IgD-negative memory B cell (primary cell): Measurements from ENCODE around the gene SDCCAG8. TPM values are rescaled to one million over a fixed set of nuclear protein-coding genes. Genes with fewer than 3 reads are reported as not detected.
A peak's percentile ranks its signal among the peaks of the same experiment; 100 is the strongest.

Source experiments
- H3K27ac Mint-ChIP-seq, 3 donors: one replicate each; pipeline ENCODE4 v1.8.0; 2020 to 2022; ENCODE audit warnings: mild to moderate bottlenecking in 3 of 3, mixed read lengths in 3 of 3, moderate library complexity in 1 of 3
- H3K27me3 Mint-ChIP-seq: one replicate; pipeline ENCODE4 v1.8.0; 2021; ENCODE audit warnings: mixed read lengths
- H3K36me3 Mint-ChIP-seq: one replicate; pipeline ENCODE4 v1.8.0; 2020; ENCODE audit warnings: mild to moderate bottlenecking, mixed read lengths
- H3K4me1 Mint-ChIP-seq, 3 donors: one replicate each; pipeline ENCODE4 v1.8.0; 2020 to 2022; ENCODE audit warnings: mixed read lengths in 3 of 3, mild to moderate bottlenecking in 1 of 3
- H3K4me3 Mint-ChIP-seq, 4 donors: one replicate each; pipeline ENCODE4 v1.8.0; 2020 to 2022; ENCODE audit warnings: mild to moderate bottlenecking in 4 of 4, mixed read lengths in 4 of 4, moderate library complexity in 3 of 4
- H3K9me3 Mint-ChIP-seq, 3 donors: one replicate each; pipeline ENCODE4 v1.8.0; 2020 to 2021; ENCODE audit warnings: mixed read lengths in 3 of 3, mild to moderate bottlenecking in 1 of 3
- polyA plus RNA-seq: library from polyadenylated mRNA; unstranded; fragments of 300-500 nt; fragmentation: Illumina TruSeq; gene quantifications from one replicate; pipeline ENCODE4 v1.2.3, GENCODE V29; 2021

SDCCAG8 gene
- polyA plus RNA-seq, 1 donor from 2014 or later, result 28.5 TPM

- Mint-ChIP-seq H3K36me3 (peaks cover 6% of the 10 kb centered on the region), H3K4me1 (peaks cover 7 to 14% (median 8%) of the 10 kb centered on the region in 3 donors), H3K27ac (peak overlapping the region in 1 of 3 donors; percentile 14), H3K9me3 (no peaks in the 10 kb centered on the region), H3K4me3 (no peak overlapping the region), H3K27me3 (no peaks in the 10 kb centered on the region)
These were observed 182.3 kb downstream of the SDCCAG8 start for GRCh38 chr1:243438146-243438545.

- H3K27ac Mint-ChIP-seq, result no peak overlapping the region
- H3K4me1 Mint-ChIP-seq, result peaks cover 9 to 17% (median 10%) of the 10 kb centered on the region in 3 donors
- no peak overlapping the region for H3K4me3 Mint-ChIP-seq
- no peaks in the 10 kb centered on the region for H3K27me3 Mint-ChIP-seq
- H3K36me3 Mint-ChIP-seq, result peaks cover 8% of the 10 kb centered on the region
- H3K9me3 Mint-ChIP-seq, result no peaks in the 10 kb centered on the region
These were observed 183.0 kb downstream of the SDCCAG8 start for GRCh38 chr1:243438815-243439214.

GRCh38 chr1:243440406-243440805 is 184.6 kb downstream of the SDCCAG8 start:
- Mint-ChIP-seq H3K9me3 (no peaks in the 10 kb centered on the region), H3K4me3 (no peak overlapping the region), H3K36me3 (peaks cover 8% of the 10 kb centered on the region), H3K27me3 (no peaks in the 10 kb centered on the region), H3K4me1 (peaks cover 9 to 17% (median 10%) of the 10 kb centered on the region in 3 donors), H3K27ac (no peak overlapping the region)

- Mint-ChIP-seq H3K4me1 (peaks cover 10 to 17% (median 12%) of the 10 kb centered on the region in 3 donors), H3K4me3 (no peak overlapping the region), H3K27ac (no peak overlapping the region), H3K27me3 (no peaks in the 10 kb centered on the region), H3K36me3 (peaks cover 8% of the 10 kb centered on the region), H3K9me3 (no peaks in the 10 kb centered on the region)
These were observed 185.8 kb downstream of the SDCCAG8 start for GRCh38 chr1:243441601-243442000.

GRCh38 chr1:243443557-243443956 is 187.7 kb downstream of the SDCCAG8 start:
- Mint-ChIP-seq H3K27ac (peak overlapping the region in 1 of 3 donors; percentile 41), H3K4me3 (peak overlapping the region in 1 of 4 donors; percentile 33), H3K4me1 (peaks cover 11 to 17% (median 15%) of the 10 kb centered on the region in 3 donors), H3K27me3 (no peaks in the 10 kb centered on the region), H3K36me3 (peaks cover 10% of the 10 kb centered on the region), H3K9me3 (no peaks in the 10 kb centered on the region)

GRCh38 chr1:243447347-243447746 is 191.5 kb downstream of the SDCCAG8 start:
- Mint-ChIP-seq H3K4me3 (no peak overlapping the region), H3K9me3 (no peaks in the 10 kb centered on the region), H3K27me3 (no peaks in the 10 kb centered on the region), H3K36me3 (peaks cover 11% of the 10 kb centered on the region), H3K27ac (no peak overlapping the region), H3K4me1 (peaks cover 11 to 26% (median 16%) of the 10 kb centered on the region in 3 donors)

GRCh38 chr1:243447844-243448243 is 192.0 kb downstream of the SDCCAG8 start:
- H3K27ac Mint-ChIP-seq, result no peak overlapping the region

GRCh38 chr1:243449373-243449772 is 193.5 kb downstream of the SDCCAG8 start:
- no peaks in the 10 kb centered on the region for H3K27me3 Mint-ChIP-seq
- no peak overlapping the region for H3K4me3 Mint-ChIP-seq
- peaks cover 7 to 19% (median 12%) of the 10 kb centered on the region in 3 donors for H3K4me1 Mint-ChIP-seq
- no peaks in the 10 kb centered on the region for H3K9me3 Mint-ChIP-seq
- peaks cover 6% of the 10 kb centered on the region for H3K36me3 Mint-ChIP-seq
- H3K27ac Mint-ChIP-seq, result no peak overlapping the region

More at GRCh38 chr1:243447844-243448243, 192.0 kb downstream of the SDCCAG8 start:
- Mint-ChIP-seq H3K9me3 (no peaks in the 10 kb centered on the region), H3K27me3 (no peaks in the 10 kb centered on the region), H3K4me1 (peaks cover 11 to 25% (median 16%) of the 10 kb centered on the region in 3 donors), H3K4me3 (no peak overlapping the region), H3K36me3 (peaks cover 11% of the 10 kb centered on the region)

GRCh38 chr1:243452092-243452491 is 196.3 kb downstream of the SDCCAG8 start:
- Mint-ChIP-seq H3K36me3 (peaks cover 13% of the 10 kb centered on the region), H3K27ac (peak overlapping the region in 1 of 3 donors; percentile 16), H3K9me3 (no peaks in the 10 kb centered on the region), H3K27me3 (no peaks in the 10 kb centered on the region), H3K4me1 (peaks cover 7 to 24% (median 8%) of the 10 kb centered on the region in 3 donors), H3K4me3 (peak overlapping the region in 2 of 4 donors; percentile 33 to 69)

- Mint-ChIP-seq H3K9me3 (no peaks in the 10 kb centered on the region), H3K4me3 (no peak overlapping the region), H3K36me3 (peaks cover 10% of the 10 kb centered on the region), H3K27me3 (no peaks in the 10 kb centered on the region), H3K27ac (no peak overlapping the region), H3K4me1 (peaks cover 12 to 33% (median 14%) of the 10 kb centered on the region in 3 donors)
These were observed 198.6 kb downstream of the SDCCAG8 start for GRCh38 chr1:243454328-243454997.

- H3K27ac Mint-ChIP-seq, result no peak overlapping the region
These were observed 200.2 kb downstream of the SDCCAG8 start for GRCh38 chr1:243455760-243456651.

GRCh38 chr1:243457363-243457982 is 201.6 kb downstream of the SDCCAG8 start:
- peaks cover 10% of the 10 kb centered on the region for H3K36me3 Mint-ChIP-seq
- H3K27me3 Mint-ChIP-seq, result no peaks in the 10 kb centered on the region
- peaks cover 7 to 14% (median 8%) of the 10 kb centered on the region in 3 donors for H3K4me1 Mint-ChIP-seq
- no peak overlapping the region for H3K27ac Mint-ChIP-seq
- no peak overlapping the region for H3K4me3 Mint-ChIP-seq
- no peaks in the 10 kb centered on the region for H3K9me3 Mint-ChIP-seq

More at GRCh38 chr1:243455760-243456651, 200.2 kb downstream of the SDCCAG8 start:
- Mint-ChIP-seq H3K4me3 (no peak overlapping the region), H3K36me3 (peaks cover 12% of the 10 kb centered on the region), H3K4me1 (peaks cover 12 to 24% (median 14%) of the 10 kb centered on the region in 3 donors), H3K27me3 (no peaks in the 10 kb centered on the region), H3K9me3 (no peaks in the 10 kb centered on the region)

- Mint-ChIP-seq H3K4me3 (peak overlapping the region in 1 of 4 donors; percentile 43), H3K9me3 (no peaks in the 10 kb centered on the region), H3K36me3 (peaks cover 10% of the 10 kb centered on the region)
These were observed 203.2 kb downstream of the SDCCAG8 start for GRCh38 chr1:243459059-243459458.

GRCh38 chr1:243461700-243462099 is 205.9 kb downstream of the SDCCAG8 start:
- Mint-ChIP-seq H3K27me3 (no peaks in the 10 kb centered on the region), H3K4me1 (peaks cover 7 to 10% (median 8%) of the 10 kb centered on the region in 3 donors), H3K4me3 (no peak overlapping the region), H3K36me3 (peaks cover 7% of the 10 kb centered on the region), H3K27ac (no peak overlapping the region), H3K9me3 (peaks cover 0 to 1% (median 0%) of the 10 kb centered on the region in 3 donors)

More at GRCh38 chr1:243459059-243459458, 203.2 kb downstream of the SDCCAG8 start:
- Mint-ChIP-seq H3K27me3 (no peaks in the 10 kb centered on the region), H3K4me1 (peaks cover 7 to 14% (median 8%) of the 10 kb centered on the region in 3 donors), H3K27ac (peak overlapping the region in 1 of 3 donors; percentile 13)
